NB4 (cell line): ENCODE measurements around the gene ABCB9.

Experiments
- DNase-seq: peaks from one replicate; pipeline ENCODE4 v3.0.0; 2010; ENCODE audit warnings: low read depth
- H3K4me3 ChIP-seq: one replicate; pipeline ENCODE4 v1.5.1; 2011; ENCODE audit warnings: mild to moderate bottlenecking, low read depth, low read length, moderate library complexity
- MYC ChIP-seq: IDR thresholded peaks from 2 replicates; pipeline ENCODE4 v1.6.1; 2011; ENCODE audit warnings: low read depth, low read length
- POLR2A ChIP-seq: IDR thresholded peaks from 2 replicates; pipeline ENCODE4 v1.6.1; 2011; ENCODE audit warnings: mild to moderate bottlenecking; ENCODE audit not compliant: insufficient read length; ENCODE audit errors: extremely low read depth
- TF ChIP-seq, protein P1 (sequence below): IDR thresholded peaks from one replicate; pipeline ENCODE4 v1.5.1; 2012; ENCODE audit warnings: low read depth, low read length
- TF ChIP-seq, protein P2 (sequence below): IDR thresholded peaks from 2 replicates; pipeline ENCODE4 v1.6.1; 2011; ENCODE audit warnings: low read depth, low read length

Gene ABCB9

DNA sequence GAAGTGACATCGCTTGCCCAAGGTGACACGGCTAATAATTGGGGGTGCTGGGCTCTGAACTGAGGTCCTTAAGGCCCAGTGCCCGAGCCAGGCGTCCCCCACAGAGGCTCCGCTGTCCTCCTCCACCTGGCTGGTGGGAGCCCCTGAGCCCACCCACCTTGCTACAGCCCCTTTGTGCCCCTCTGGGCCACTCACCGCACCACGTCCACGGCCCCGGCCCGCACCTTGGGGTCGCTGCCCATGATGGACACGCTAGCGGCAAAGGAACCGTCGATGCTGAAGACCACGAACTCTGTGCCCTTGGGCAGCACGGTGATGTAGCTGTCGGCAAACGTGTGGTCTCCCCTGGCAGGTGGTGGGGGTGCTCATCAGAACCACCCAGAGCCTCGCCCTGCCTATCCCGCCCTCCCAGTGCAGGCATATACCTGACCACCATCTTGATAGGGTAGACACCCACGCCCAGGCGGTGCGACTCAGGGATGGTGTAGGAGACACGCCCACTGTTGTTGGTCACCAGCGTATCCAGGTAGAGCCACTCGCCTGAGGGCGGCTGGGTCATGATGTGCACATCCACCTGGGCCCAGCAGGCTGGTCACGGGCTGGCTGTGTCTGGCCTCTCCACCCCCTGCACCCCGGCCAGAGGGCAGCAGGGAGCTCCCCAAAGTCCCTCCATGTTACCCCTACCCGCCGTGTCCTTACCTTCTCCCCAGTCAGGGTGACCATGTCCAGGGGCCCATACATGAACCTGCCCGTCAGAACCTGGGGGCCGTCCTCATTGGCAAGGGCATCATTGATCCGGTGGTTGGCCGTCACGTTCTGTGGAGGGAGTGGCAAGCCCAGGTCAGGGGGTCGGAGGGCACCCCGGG is 21.1 kb upstream of the ABCB9 start:
- H3K4me3 ChIP-seq: no peak overlapping the region
- TF ChIP-seq POLR2A: no peak
- TF ChIP-seq, protein P1, sequence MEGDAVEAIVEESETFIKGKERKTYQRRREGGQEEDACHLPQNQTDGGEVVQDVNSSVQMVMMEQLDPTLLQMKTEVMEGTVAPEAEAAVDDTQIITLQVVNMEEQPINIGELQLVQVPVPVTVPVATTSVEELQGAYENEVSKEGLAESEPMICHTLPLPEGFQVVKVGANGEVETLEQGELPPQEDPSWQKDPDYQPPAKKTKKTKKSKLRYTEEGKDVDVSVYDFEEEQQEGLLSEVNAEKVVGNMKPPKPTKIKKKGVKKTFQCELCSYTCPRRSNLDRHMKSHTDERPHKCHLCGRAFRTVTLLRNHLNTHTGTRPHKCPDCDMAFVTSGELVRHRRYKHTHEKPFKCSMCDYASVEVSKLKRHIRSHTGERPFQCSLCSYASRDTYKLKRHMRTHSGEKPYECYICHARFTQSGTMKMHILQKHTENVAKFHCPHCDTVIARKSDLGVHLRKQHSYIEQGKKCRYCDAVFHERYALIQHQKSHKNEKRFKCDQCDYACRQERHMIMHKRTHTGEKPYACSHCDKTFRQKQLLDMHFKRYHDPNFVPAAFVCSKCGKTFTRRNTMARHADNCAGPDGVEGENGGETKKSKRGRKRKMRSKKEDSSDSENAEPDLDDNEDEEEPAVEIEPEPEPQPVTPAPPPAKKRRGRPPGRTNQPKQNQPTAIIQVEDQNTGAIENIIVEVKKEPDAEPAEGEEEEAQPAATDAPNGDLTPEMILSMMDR: no peak
- TF ChIP-seq, protein P2, sequence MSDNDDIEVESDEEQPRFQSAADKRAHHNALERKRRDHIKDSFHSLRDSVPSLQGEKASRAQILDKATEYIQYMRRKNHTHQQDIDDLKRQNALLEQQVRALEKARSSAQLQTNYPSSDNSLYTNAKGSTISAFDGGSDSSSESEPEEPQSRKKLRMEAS: no peak
- no peak for TF ChIP-seq MYC
- no peak for DNase-seq

DNA sequence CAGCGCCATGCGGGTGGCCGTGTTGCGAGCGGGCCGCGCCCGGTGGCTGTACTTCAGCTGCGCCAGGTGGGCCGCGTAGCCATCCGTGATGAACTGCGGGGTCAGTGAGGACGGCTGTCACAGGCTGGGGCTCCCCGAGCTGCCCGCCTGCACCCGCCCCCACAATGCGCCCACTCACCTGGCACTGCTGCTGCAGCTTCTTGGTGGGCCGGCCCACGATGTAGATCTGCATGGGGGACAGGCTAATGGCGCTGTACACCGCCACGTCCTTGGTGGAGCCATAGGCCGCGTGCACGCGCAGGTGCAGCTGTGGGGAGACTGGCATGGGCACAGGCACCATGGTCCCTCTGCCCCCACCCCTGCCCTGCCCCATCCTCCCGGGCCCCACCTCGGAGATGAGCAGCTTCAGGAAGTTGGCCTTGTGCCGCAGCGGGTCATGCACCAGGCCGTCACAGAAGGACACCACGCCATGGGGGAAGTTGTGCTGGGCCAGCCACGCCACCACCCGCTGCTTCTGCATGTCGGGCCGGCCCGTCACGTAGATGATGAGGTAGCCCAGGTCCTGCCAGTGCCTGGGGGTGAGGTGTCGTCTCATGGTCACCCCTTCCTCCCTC is 20.1 kb upstream of the ABCB9 start:
- TF ChIP-seq POLR2A: no peak
- TF ChIP-seq, protein P1: no peak
- no peak overlapping the region for H3K4me3 ChIP-seq
- no peak for DNase-seq

DNA sequence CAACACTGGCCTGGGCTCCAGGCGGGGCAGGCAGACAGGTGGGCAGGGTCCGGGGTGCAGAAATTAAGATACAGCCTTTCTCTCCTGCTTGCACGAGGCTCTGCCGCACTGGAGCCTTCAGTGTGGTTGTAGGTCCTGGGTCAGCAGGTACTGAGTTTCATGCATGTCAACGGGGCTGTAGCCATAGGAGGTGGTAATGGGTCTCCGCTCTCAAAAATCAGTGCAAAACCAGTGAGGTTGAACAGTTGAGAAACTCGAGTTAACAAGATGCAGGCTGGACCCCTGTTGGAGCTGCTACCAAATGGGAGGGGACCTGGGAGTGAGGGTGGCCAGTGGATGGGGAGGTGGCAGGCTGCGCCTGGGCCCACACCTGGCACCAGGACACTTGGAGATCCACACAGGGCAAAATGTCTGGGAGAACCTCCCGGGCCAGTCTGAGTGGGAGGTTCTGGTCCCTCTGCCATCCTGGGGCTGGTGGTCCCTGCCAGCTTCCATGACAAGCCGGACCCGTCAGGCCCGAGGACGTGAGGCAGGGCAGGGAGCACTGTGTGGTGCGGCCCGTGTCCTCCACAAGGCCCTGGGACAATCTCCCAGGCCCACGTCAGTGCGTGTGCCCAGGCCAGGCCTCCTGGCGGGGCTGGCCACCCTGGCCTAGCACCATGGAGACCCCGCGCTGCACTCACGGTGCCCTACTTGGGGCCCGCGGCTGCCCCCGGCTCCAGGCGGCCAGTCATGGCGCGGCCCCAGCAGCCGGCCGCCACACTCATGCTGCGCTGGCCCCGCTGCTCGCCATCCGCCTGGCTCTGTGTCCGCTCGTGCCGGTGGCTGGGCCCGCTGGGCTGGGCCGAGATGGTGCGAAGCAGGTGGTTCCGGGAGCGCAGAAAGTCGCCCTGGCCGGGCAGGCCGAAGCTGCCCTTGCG is 19.3 kb upstream of the ABCB9 start:
- DNase-seq: no peak
- TF ChIP-seq, protein P1: no peak
- TF ChIP-seq MYC: no peak
- TF ChIP-seq POLR2A: no peak
- TF ChIP-seq, protein P2: no peak
- H3K4me3 ChIP-seq: no peak overlapping the region

DNA sequence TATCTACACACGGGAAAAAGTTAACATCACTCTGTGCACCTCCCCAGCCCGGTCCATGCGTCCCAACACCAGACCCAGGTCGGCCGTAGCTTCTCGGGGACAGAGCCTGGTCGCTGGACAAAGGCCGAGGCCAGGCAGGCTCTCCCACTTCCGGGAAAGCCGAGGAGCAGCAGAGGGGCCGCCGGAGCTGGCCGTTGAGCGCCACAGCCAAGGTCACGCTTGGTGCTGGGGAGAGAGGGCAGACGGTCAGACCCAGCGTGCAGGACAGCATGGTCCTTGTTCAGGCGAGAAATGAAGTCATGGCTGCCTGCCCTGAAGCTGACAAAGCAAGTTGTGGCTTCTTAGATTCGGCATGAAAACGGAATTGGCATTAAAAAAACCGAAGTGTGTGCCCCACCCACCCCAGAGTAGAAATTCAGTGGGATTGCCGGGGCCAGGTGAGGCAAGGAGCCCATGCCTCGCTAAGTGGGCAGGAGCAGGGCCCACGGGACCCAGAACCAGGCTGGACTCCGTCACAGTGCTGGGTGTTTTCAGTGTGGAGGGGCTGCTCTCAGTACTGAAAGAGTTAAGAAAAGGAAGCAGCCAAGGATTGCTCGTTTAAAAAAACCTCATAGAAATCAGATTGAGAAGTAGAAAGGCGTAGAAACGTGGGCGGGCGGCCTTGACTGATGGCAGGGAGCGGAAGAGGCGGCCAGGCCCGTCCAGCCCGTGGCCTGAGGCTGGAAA is 18.5 kb upstream of the ABCB9 start:
- no peak for DNase-seq
- H3K4me3 ChIP-seq: no peak overlapping the region
- TF ChIP-seq, protein P1: no peak
- TF ChIP-seq, protein P2: no peak
- no peak for TF ChIP-seq MYC
- no peak for TF ChIP-seq POLR2A

DNA sequence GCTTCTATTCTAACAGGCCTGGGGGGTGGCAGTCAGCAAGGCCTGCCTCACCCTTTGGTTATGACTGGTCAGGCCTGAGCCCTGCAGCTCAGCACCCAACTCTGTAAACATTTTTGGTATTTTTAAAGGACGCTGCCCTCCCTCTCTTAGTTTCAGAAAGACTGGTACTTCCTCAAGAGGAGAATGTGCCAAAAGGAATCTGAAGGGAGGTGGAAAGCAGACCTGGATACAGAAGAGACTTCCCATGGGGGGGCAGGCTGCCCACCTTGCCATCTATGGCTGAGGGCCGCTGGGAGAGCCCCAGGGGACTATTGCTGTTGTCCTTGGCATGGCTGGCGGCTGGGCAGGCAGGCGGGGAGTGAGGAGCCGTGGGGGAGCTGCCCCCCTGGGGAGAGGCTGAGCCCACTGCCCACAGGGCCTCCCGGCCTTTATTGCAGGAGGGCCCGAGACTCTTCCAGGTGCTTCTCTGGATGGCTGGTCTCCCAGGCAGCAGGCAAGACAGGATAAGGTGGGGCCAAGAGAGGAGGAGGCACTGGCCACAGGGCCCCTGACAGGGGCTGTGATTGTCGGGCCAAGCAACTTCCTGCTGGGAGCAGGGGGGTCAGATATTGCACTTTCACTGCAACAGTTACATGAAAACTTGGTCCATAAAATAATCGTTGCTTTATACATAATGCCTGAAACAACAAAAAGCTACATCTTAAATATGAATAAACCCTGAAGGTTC is 17.7 kb upstream of the ABCB9 start:
- no peak overlapping the region for H3K4me3 ChIP-seq
- no peak for DNase-seq
- TF ChIP-seq, protein P2: no peak
- TF ChIP-seq, protein P1: no peak
- TF ChIP-seq MYC (no peak), POLR2A (no peak)
